ENCODE measurements around the gene GUCY2C. TPM values are rescaled to one million over a fixed set of nuclear protein-coding genes. Genes with fewer than 3 reads are reported as not detected.

GUCY2C gene
- total RNA-seq, 1 experiment from 2014 or later, result 1.9 TPM

- Histone ChIP-seq H3K4ac (ENCODE audit: low read depth, low read length) (no peak overlapping the region), H4K8ac (replicated peaks; ENCODE audit: insufficient read length, low read depth, low read length) (no peak overlapping the region), H4K91ac (ENCODE audit: insufficient read length, low read depth, low read length) (no peak overlapping the region), H3K23ac (ENCODE audit: insufficient read length, low read depth, low read length) (no peak overlapping the region), H3K27me3 (ENCODE audit: insufficient read depth, low read length) (no peaks in the 10 kb centered on the region), H2AFZ (ENCODE audit: low read length) (no peak overlapping the region), H2BK12ac (ENCODE audit: insufficient read length, low read depth, low read length) (no peak overlapping the region), H3K9ac (ENCODE audit: extremely low read depth, insufficient read length, low read length) (no peak overlapping the region), H3K4me1 (ENCODE audit: insufficient read depth, low read length) (no peaks in the 10 kb centered on the region), H2AK5ac (ENCODE audit: insufficient read length, low read length) (no peak overlapping the region), H4K20me1 (ENCODE audit: control insufficient read depth, insufficient read depth, insufficient read length) (no peaks in the 10 kb centered on the region), H3K27ac (ENCODE audit: insufficient read length, low read depth, low read length) (no peak overlapping the region), H3K14ac (ENCODE audit: insufficient read depth, low read length) (no peak overlapping the region), H3K23me2 (ENCODE audit: insufficient read length, low read depth, low read length, poor library complexity, severe bottlenecking) (no peaks in the 10 kb centered on the region), H2BK5ac (ENCODE audit: insufficient read length, low read length) (no peak overlapping the region), H2BK15ac (ENCODE audit: low read depth, low read length) (no peak overlapping the region), H3K18ac (ENCODE audit: insufficient read length, low read depth, low read length) (no peak overlapping the region), H3T11ph (ENCODE audit: low read length) (no peak overlapping the region), H3K4me2 (ENCODE audit: insufficient read depth, insufficient read length, low read length) (no peak overlapping the region), H4K5ac (ENCODE audit: insufficient read length, low read depth, low read length) (no peak overlapping the region), H3K56ac (ENCODE audit: insufficient read length, low read depth, low read length) (no peak overlapping the region), H3K79me1 (ENCODE audit: insufficient read depth, low read depth, low read length, poor library complexity, severe bottlenecking) (no peaks in the 10 kb centered on the region), H3K9me3 (ENCODE audit: control insufficient read depth, low read depth, low read length) (no peaks in the 10 kb centered on the region), H2BK20ac (ENCODE audit: low read depth, low read length, poor library complexity, severe bottlenecking) (no peak overlapping the region), H3K79me2 (ENCODE audit: insufficient read depth, low read length) (no peaks in the 10 kb centered on the region), H2BK120ac (ENCODE audit: low read depth, low read length, poor library complexity, severe bottlenecking) (no peak overlapping the region)
- peaks cover 15 to 24% of the 10 kb centered on the region in 2 experiments for H3K9me3 Mint-ChIP-seq
- H3K36me3 Mint-ChIP-seq (ENCODE audit: insufficient read depth in 1 of 3, low read depth in 3 of 3), result peaks cover 3 to 15% (median 13%) of the 10 kb centered on the region in 3 experiments; a peak in 6 of 7 replicates
- H3K4me3 Mint-ChIP-seq, result no peak overlapping the region
- no peaks in the 10 kb centered on the region for H3K27me3 Mint-ChIP-seq (ENCODE audit: low read depth)
- DNase-seq, result no peak
- TF ChIP-seq CTCF (conservative IDR thresholded peaks at IDR 0.05), result no peak
- no peak overlapping the region for H3K27ac Mint-ChIP-seq
- no peaks in the 10 kb centered on the region for H3K4me1 Mint-ChIP-seq
- no CpG with 5 or more reads among the region's 1 CpG for WGBS (ENCODE audit: extremely low coverage, insufficient read length, low lambda C conversion rate)
These were observed 33.2 kb upstream of the GUCY2C start for GRCh38 chr12:14729586-14729985.

Data from H9 (cell line).